Stimulated activated effector memory CD8-positive, alpha-beta T cell treated with anti-CD3 and anti-CD28 coated beads, Interleukin-12 subunit alpha, Interleukin-12 subunit beta, amount 100 ng/mL, for 72 hours (primary cell): Measurements from ENCODE around the gene MEIG1.
"Not testable (repeated sequence)": the region's sequence is repeated elsewhere in the genome, so short reads cannot be mapped to it uniquely, and the experiment has no call there.

Source experiments
- ATAC-seq: fragments of 150-1000 bp; cut with Tn5 transposase; 2 replicates; pipeline ENCODE4 v1.10.0; 2021
- DNase-seq, 2 donors: peaks; one replicate each; pipeline ENCODE4 v3.0.0; 2021 to 2022; ENCODE audit warnings: low spot score in 2 of 2
- H3K27ac Mint-ChIP-seq: one replicate; pipeline ENCODE4 v1.8.0; 2022; ENCODE audit warnings: mild to moderate bottlenecking, mixed read lengths
- H3K36me3 Mint-ChIP-seq: one replicate; pipeline ENCODE4 v1.8.0; 2022; ENCODE audit warnings: mild to moderate bottlenecking, mixed read lengths
- H3K4me1 Mint-ChIP-seq: one replicate; pipeline ENCODE4 v1.8.0; 2022; ENCODE audit warnings: mixed read lengths
- H3K4me3 Mint-ChIP-seq: one replicate; pipeline ENCODE4 v1.8.0; 2022; ENCODE audit warnings: mild to moderate bottlenecking, mixed read lengths
- H3K9me3 Mint-ChIP-seq: one replicate; pipeline ENCODE4 v1.8.0; 2022; ENCODE audit warnings: mixed read lengths

The MEIG1 gene

GRCh38 chr10:14945108-14945507, 14.1 kb upstream of the MEIG1 start:
- no peak for ATAC-seq
- Mint-ChIP-seq H3K27ac (no peak overlapping the region), H3K4me1 (peaks cover 15% of the 10 kb centered on the region), H3K4me3 (no peak overlapping the region), H3K9me3 (no peaks in the 10 kb centered on the region), H3K36me3 (peaks cover 87% of the 10 kb centered on the region)
- no peak for DNase-seq

GRCh38 chr10:14947268-14947667, 11.9 kb upstream of the MEIG1 start:
- no peak overlapping the region for H3K27ac Mint-ChIP-seq
- DNase-seq (no peak), ATAC-seq (no peak)
- peaks cover 77% of the 10 kb centered on the region for H3K36me3 Mint-ChIP-seq
- peaks cover 30% of the 10 kb centered on the region for H3K4me1 Mint-ChIP-seq
- H3K9me3 Mint-ChIP-seq: no peaks in the 10 kb centered on the region
- no peak overlapping the region for H3K4me3 Mint-ChIP-seq

- DNase-seq (no peak), ATAC-seq (no peak)
- no peak overlapping the region for H3K4me3 Mint-ChIP-seq
- no peaks in the 10 kb centered on the region for H3K9me3 Mint-ChIP-seq
- no peak overlapping the region for H3K27ac Mint-ChIP-seq
- peaks cover 38% of the 10 kb centered on the region for H3K4me1 Mint-ChIP-seq
- H3K36me3 Mint-ChIP-seq: peaks cover 68% of the 10 kb centered on the region
Observed at GRCh38 chr10:14949291-14949690, 9.9 kb upstream of the MEIG1 start.

GRCh38 chr10:14952851-14953423, 6.3 kb upstream of the MEIG1 start:
- H3K9me3 Mint-ChIP-seq: no peaks in the 10 kb centered on the region
- H3K27ac Mint-ChIP-seq: peak overlapping the region; percentile 98
- peaks cover 40% of the 10 kb centered on the region for H3K36me3 Mint-ChIP-seq
- DNase-seq (no peak), ATAC-seq (no peak)
- peak overlapping the region; percentile 91 for H3K4me3 Mint-ChIP-seq
- H3K4me1 Mint-ChIP-seq: peaks cover 40% of the 10 kb centered on the region

- peaks cover 42% of the 10 kb centered on the region for H3K4me1 Mint-ChIP-seq
- peak overlapping the region; percentile 91 for H3K4me3 Mint-ChIP-seq
- peak overlapping the region; percentile 98 for H3K27ac Mint-ChIP-seq
- ATAC-seq: peak; percentile 67
- no peak for DNase-seq
- H3K36me3 Mint-ChIP-seq: peaks cover 34% of the 10 kb centered on the region
- H3K9me3 Mint-ChIP-seq: no peaks in the 10 kb centered on the region
Observed at GRCh38 chr10:14953424-14954000, 5.7 kb upstream of the MEIG1 start.

GRCh38 chr10:14954001-14954770, 5.0 kb upstream of the MEIG1 start, which contains the start of gene DCLRE1C:
DCLRE1C (minus strand) TSS chr10:14954096; CDS start chr10:14954010, 86 bp downstream.
- H3K4me1 Mint-ChIP-seq: peaks cover 40% of the 10 kb centered on the region
- DNase-seq (peak; percentile 81 to 95), ATAC-seq (peak; percentile 96)
- peak within 1 kb of the TSS; percentile 98 for H3K27ac Mint-ChIP-seq
- peaks cover 31% of the 10 kb centered on the region for H3K36me3 Mint-ChIP-seq
- peak within 1 kb of the TSS; percentile 91 for H3K4me3 Mint-ChIP-seq
- no peaks in the 10 kb centered on the region for H3K9me3 Mint-ChIP-seq

GRCh38 chr10:14954934-14955333, 4.3 kb upstream of the MEIG1 start:
- peaks cover 38% of the 10 kb centered on the region for H3K4me1 Mint-ChIP-seq
- H3K9me3 Mint-ChIP-seq: no peaks in the 10 kb centered on the region
- H3K4me3 Mint-ChIP-seq: peak overlapping the region; percentile 91
- peak overlapping the region; percentile 98 for H3K27ac Mint-ChIP-seq
- peaks cover 38% of the 10 kb centered on the region for H3K36me3 Mint-ChIP-seq
- DNase-seq (no peak), ATAC-seq (no peak)

- peaks cover 26% of the 10 kb centered on the region for H3K36me3 Mint-ChIP-seq
- peaks cover 16% of the 10 kb centered on the region for H3K4me1 Mint-ChIP-seq
- no peaks in the 10 kb centered on the region for H3K9me3 Mint-ChIP-seq
- ATAC-seq (no peak), DNase-seq (no peak)
- H3K27ac Mint-ChIP-seq: peak overlapping the region; percentile 98
- H3K4me3 Mint-ChIP-seq: peak overlapping the region; percentile 96
Observed at GRCh38 chr10:14958872-14959220, 342 bp upstream of the MEIG1 start.

GRCh38 chr10:14967897-14968296, 8.7 kb downstream of the MEIG1 start:
- no peak overlapping the region for H3K4me3 Mint-ChIP-seq
- H3K27ac Mint-ChIP-seq: no peak overlapping the region

GRCh38 chr10:14971867-14972448, 12.8 kb downstream of the MEIG1 start:
- H3K4me1 Mint-ChIP-seq: peaks cover 7% of the 10 kb centered on the region
- H3K27ac Mint-ChIP-seq: no peak overlapping the region
- no peaks in the 10 kb centered on the region for H3K9me3 Mint-ChIP-seq
- H3K36me3 Mint-ChIP-seq: no peaks in the 10 kb centered on the region
- no peak for DNase-seq
- peak; percentile 58 for ATAC-seq
- no peak overlapping the region for H3K4me3 Mint-ChIP-seq

More at GRCh38 chr10:14967897-14968296, 8.7 kb downstream of the MEIG1 start:
- Mint-ChIP-seq H3K36me3 (no peaks in the 10 kb centered on the region), H3K9me3 (no peaks in the 10 kb centered on the region), H3K4me1 (no peaks in the 10 kb centered on the region)
- ATAC-seq (no peak), DNase-seq (no peak)

- H3K36me3 Mint-ChIP-seq, H3K27ac Mint-ChIP-seq, H3K4me1 Mint-ChIP-seq, ATAC-seq, DNase-seq, H3K9me3 Mint-ChIP-seq, H3K4me3 Mint-ChIP-seq: not testable (repeated sequence)
Observed at GRCh38 chr10:14974153-14974998, 15.2 kb downstream of the MEIG1 start.

- Mint-ChIP-seq H3K4me3 (no peak overlapping the region), H3K9me3 (no peaks in the 10 kb centered on the region), H3K4me1 (peaks cover 7% of the 10 kb centered on the region), H3K36me3 (no peaks in the 10 kb centered on the region), H3K27ac (no peak overlapping the region)
- DNase-seq (no peak), ATAC-seq (no peak)
Observed at GRCh38 chr10:14975672-14976273, 16.6 kb downstream of the MEIG1 start.

GRCh38 chr10:14982744-14983143, 23.6 kb downstream of the MEIG1 start:
- DNase-seq (no peak), ATAC-seq (no peak)
- Mint-ChIP-seq H3K36me3 (no peaks in the 10 kb centered on the region), H3K9me3 (no peaks in the 10 kb centered on the region), H3K4me1 (no peaks in the 10 kb centered on the region), H3K4me3 (no peak overlapping the region), H3K27ac (no peak overlapping the region)

- peaks cover 27% of the 10 kb centered on the region for H3K4me1 Mint-ChIP-seq
- H3K36me3 Mint-ChIP-seq, H3K27ac Mint-ChIP-seq, ATAC-seq, H3K9me3 Mint-ChIP-seq, DNase-seq: not testable (repeated sequence)
- peak overlapping the region; percentile 19 for H3K4me3 Mint-ChIP-seq
Observed at GRCh38 chr10:14989552-14989951, 30.4 kb downstream of the MEIG1 start.
